Measurements from ENCODE around the gene SLC19A1.
"Not testable (repeated sequence)": the region's sequence is repeated elsewhere in the genome, so short reads cannot be mapped to it uniquely, and the experiment has no call there.

Gene SLC19A1

DNA sequence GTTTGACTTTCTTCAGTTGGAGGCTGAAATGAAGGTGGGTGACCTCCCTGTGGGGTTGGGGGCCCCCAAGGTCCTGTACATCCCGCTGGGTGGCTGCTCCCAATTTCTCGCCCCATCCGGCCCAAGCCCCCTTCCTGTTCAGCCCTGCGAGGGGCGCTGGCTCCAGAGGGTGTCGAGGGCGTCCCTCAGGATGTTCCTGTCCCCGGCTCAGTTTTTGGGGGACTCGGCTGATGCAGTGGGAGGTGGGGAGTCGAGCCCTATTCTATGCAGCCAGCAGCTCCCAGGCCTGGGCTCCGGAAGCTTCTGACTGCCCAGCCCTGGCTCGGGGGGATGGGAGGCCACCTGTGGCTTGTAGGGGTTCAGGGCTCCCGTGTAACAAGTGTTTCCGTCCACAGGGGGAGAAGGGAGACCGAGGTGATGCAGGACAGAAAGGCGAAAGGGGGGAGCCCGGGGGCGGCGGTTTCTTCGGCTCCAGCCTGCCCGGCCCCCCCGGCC is 38.2 kb downstream of the SLC19A1 start:
- no peak for TF ChIP-seq ZNF274 (IDR thresholded peaks at IDR 0.05; ENCODE audit: low read depth, low read length)
- H3K4me3 ChIP-seq (ENCODE audit: low read length), result no peak overlapping the region

DNA sequence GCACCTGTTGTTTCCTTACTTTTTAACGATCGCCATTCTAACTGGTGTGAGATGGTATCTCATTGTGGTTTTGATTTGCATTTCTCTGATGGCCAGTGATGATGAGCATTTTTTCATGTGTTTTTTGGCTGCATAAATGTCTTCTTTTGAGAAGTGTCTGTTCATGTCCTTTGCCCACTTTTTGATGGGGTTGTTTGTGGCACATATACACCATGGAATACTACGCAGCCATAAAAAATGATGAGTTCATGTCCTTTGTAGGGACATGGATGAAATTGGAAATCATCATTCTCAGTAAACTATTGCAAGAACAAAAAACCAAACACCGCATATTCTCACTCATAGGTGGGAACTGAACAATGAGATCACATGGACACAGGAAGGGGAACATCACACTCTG is 39.0 kb downstream of the SLC19A1 start:
- H3K4me3 ChIP-seq (ENCODE audit: low read length), result not testable (repeated sequence)

DNA sequence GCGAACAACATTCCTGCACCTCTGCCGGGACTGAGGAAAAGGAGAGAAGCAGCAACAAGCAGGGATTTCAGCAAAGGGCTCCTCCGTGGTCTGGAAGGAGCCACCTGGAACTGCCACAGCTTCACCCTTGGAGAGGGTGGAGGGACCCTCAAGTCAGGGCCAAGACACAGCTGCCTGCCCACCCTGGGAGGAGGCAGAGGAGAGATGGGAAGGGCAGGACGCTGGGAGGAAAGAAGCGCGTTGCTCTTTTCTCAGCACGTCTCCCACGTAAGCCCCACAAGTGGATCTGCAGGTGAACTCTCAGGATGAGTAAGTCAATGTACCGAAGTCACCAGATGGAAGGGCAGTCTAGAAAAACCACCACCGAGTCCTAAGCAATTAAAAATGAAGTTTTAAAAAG is 39.6 kb downstream of the SLC19A1 start:
- no peak overlapping the region for H3K4me3 ChIP-seq (ENCODE audit: low read length)
- TF ChIP-seq ZNF274 (IDR thresholded peaks at IDR 0.05; ENCODE audit: low read depth, low read length), result no peak

DNA sequence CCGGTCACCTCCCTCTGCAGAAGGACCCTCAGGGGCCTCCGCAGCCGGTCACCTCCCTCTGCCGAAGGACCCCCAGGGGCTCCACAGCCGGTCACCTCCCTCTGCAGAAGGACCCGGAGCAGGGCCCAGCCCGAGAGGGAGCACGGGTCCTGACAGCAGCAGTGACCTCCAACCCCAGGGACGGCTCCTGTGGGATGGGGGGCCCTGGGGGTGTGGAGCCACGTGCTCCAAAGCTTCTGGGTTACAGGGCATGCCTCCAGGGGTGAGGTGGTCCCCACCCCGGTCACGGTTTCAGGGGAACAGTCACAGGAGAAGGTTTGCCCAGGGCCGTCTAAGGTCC is 40.3 kb downstream of the SLC19A1 start:
- H3K4me3 ChIP-seq (ENCODE audit: low read length), result no peak overlapping the region
- no peak for TF ChIP-seq ZNF274 (IDR thresholded peaks at IDR 0.05; ENCODE audit: low read depth, low read length)

DNA sequence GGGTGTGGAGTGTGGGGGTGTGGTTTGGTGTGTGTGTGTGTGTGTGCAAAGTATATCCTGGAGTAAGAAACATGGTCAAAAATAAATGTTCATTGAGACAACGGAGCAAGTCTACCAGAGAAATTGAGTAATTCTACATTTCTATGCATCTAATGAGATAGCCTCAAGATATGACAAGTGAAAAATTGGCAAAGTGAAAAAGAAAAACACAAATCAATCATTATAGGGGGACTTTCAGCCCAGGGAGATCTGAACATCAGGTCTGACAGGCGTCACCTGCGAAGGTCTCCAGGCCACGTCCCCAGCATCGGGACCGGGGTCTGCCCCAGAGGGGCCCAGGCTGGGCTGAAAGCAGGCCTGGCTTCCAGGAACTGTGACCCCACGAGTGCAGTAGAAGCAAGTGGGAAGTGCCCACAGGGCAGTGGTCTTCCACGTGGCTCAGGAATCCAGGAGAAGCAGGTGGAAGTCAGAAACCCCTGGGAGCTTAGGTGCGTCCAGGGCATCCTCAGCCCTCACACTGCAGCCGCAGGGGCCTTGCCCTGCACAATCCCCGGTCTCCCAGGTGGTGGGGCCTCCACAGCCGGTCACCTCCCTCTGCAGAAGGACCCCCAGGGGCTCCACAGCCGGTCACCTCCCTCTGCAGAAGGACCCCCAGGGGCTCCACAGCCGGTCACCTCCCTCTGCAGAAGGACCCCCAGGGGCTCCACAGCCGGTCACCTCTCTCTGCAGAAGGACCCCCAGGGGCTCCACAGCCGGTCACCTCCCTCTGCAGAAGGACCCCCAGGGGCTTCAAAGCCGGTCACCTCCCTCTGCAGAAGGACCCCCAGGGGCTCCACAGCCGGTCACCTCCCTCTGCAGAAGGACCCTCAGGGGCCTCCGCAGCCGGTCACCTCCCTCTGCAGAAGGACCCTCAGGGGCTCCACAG is 40.9 kb downstream of the SLC19A1 start:
- not testable (repeated sequence) for H3K4me3 ChIP-seq (ENCODE audit: low read length)

DNA sequence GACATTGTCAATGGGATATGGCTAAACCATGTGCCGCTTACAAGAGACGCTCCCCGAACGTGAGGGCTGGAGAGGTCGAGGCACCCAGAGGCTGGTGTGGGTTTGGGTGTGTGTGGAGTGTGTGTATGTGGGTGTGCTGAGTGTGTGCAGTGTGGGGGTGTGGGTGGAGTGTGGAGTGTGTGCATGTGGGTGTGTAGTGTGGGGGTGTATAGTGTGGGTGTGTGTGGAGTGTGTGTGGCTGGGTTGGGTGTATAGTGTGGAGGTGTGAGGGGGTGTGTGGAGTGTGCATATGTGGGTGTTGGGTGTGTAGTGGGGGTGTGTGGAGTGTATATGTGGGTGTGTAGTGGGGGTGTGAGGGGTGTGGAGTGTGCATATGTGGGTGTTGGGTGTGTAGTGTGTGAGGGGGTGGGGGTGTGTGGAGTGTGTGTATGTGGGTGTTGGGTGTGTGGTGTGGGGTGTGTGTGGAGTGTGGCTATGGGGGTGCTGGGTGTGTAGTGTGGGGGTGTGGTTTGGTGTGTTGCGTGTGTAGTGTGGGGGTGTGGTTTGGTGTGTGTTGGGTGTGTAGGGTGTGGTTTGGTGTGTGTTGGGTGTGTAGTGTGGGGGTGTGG is 42.2 kb downstream of the SLC19A1 start:
- no peak for TF ChIP-seq ZNF274 (IDR thresholded peaks at IDR 0.05; ENCODE audit: low read depth, low read length)
- H3K4me3 ChIP-seq (ENCODE audit: low read length), result no peak overlapping the region

DNA sequence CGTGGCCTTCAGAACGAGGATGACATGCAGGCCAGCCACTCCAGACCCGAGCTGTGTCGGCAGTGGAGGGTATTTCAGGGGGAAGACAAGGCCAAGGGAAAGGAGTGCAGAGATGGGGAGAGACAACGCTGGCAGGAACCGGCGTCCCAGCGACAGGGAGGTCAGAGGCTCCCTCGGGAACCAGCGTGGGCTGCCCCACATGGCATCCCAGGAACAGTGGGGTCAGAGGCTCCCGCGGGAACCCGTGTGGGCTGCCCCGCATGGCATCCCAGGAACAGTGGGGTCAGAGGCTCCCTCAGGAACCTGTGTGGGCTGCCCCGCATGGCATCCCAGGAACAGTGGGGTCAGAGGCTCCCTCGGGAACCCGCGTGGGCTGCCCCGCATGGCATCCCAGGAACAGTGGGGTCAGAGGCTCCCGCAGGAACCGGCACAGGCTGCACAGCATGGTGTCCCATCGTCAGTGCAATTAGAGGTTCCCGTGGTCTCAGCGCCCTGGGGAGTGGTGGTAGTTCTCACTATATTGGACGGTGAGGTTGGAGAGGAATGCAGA is 43.0 kb downstream of the SLC19A1 start:
- TF ChIP-seq ZNF274 (IDR thresholded peaks at IDR 0.05; ENCODE audit: low read depth, low read length), result no peak
- H3K4me3 ChIP-seq (ENCODE audit: low read length), result no peak overlapping the region

DNA sequence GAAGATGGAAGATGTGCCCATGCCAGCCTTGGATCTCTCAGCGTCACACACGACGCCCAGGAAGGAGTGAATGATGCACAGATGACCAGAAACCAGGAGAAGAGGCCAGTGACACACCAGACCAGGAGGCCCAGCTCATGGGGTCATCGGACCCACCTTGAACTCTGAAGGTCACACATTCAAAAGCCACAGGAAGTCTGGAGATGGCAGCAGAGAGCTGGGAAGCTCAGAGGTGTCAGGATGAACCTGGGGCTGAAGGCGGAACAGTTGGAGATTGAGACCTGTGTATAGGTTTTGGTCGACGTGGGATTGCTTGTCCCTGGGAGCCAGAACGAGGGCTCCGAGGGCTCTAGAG is 43.6 kb downstream of the SLC19A1 start:
- no peak for TF ChIP-seq ZNF274 (IDR thresholded peaks at IDR 0.05; ENCODE audit: low read depth, low read length)
- no peak overlapping the region for H3K4me3 ChIP-seq (ENCODE audit: low read length)

DNA sequence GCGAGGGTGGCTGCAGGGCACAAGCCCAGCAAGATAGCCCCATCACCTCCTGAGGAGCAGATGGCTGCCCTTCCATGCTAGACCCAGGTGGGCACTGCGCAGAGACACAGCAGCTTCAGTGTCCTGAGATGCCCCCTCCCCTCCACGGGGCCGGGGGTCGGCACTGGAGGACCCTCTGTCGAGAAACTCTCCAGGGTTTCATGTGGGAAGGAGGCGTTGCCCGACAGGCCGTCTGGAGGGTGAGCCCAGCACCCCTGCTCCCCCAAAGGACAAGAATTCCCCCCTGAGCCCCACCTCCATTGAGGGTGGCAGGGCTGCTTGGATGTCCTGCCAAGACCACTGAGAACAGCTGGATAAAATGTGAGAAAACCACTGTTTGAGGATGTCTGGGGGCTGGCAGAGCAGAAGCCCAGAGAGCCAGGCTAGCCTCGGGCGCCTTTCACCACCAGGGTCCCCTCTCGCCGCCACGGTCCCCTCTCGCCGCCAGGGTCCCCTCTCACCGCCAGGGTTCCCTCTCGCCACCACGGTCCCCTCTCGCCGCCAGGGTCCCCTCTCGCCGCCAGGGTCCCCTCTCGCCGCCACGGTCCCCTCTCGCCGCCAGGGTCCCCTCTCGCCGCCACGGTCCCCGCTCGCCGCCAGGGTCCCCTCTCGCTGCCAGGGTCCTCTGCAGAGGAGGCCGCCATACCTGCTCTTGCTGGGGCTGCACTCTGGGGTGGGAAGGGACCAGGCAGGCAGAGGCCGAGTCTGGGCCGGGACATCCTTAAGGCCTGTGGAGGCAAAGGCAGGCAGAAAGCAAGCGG is 44.2 kb downstream of the SLC19A1 start:
- H3K4me3 ChIP-seq (ENCODE audit: low read length), result no peak overlapping the region
- TF ChIP-seq ZNF274 (IDR thresholded peaks at IDR 0.05; ENCODE audit: low read depth, low read length), result no peak

DNA sequence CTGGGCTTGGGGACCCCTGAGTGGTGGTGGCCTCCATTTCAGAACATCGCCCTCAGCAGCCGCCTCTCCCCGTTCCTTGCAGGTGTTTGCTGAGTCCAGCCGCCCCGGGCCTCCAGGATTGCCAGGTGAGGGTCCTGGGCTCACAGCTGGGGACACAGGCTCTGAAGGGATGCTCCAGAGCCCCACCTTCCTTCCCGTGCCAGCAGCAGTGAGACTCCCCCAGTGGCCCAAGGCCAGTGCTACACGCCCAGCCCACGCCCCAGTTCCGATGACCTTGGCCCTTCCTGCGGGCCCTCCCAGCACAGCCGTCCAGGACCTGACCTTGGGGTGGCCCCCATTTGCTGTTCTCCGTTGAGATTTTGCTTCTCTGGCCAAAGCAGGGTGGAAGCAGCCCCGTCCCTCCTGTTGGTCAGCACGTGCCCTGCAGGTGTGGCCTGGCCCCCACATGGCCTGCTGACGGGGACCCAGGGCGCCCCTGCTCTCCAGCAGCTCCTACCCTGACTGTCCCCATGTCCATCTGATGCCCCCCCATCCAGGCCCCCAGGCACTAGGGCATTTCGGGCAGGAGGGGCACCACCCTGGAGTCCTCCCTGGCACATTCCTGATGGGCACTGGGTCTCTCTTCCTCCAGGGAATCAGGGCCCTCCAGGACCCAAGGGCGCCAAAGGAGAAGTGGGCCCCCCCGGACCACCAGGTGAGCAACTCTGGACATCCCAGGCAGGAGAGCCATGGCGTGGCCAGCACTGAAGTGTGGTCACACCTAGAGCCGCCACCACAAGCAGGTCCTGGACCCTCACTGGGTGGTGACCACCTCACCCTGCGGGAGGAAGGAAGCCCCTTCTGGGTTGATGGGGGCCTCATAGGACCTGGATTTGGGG is 45.0 kb downstream of the SLC19A1 start:
- no peak for TF ChIP-seq ZNF274 (IDR thresholded peaks at IDR 0.05; ENCODE audit: low read depth, low read length)
- no peak overlapping the region for H3K4me3 ChIP-seq (ENCODE audit: low read length)

DNA sequence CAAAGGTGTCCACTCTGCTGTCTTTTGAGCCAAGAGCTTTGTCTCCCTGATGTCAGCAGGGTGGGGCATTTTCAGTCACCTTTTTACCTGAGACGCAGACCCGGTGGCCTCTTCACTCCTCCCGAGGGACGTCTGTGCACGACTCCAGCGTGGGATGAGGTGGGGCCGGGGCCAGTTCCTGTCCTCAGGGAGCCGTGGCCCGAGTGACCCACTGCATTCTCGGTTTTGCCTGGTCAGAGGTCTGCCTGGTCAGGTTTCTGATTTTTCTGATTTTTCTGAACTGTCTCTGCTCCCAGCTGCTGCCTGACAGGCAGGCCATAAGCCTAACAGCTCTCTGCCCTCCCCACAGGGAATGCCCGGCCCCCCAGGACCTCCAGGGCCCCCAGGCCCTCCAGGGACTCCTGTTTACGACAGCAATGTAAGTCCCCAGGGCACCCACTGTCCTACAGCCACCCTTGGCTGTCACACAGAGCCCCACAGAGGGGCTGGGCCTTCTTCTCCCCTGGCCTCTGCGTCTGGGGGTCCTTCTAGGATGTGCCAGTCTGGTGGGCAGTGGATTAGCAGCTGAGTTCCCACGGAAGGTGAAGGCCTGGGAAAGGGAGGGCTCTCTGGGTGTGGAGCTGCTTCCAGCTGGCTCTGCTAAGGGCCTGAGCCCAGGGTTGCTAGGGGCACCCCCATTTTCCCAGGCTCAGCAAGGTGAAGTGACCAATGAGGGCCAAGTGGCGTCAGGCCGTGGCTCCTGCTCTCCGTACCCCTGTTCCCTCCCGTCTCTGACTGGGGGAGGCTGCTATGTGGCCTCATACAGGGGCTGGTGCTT is 45.9 kb downstream of the SLC19A1 start:
- H3K4me3 ChIP-seq (ENCODE audit: low read length), result no peak overlapping the region
- no peak for TF ChIP-seq ZNF274 (IDR thresholded peaks at IDR 0.05; ENCODE audit: low read depth, low read length)

DNA sequence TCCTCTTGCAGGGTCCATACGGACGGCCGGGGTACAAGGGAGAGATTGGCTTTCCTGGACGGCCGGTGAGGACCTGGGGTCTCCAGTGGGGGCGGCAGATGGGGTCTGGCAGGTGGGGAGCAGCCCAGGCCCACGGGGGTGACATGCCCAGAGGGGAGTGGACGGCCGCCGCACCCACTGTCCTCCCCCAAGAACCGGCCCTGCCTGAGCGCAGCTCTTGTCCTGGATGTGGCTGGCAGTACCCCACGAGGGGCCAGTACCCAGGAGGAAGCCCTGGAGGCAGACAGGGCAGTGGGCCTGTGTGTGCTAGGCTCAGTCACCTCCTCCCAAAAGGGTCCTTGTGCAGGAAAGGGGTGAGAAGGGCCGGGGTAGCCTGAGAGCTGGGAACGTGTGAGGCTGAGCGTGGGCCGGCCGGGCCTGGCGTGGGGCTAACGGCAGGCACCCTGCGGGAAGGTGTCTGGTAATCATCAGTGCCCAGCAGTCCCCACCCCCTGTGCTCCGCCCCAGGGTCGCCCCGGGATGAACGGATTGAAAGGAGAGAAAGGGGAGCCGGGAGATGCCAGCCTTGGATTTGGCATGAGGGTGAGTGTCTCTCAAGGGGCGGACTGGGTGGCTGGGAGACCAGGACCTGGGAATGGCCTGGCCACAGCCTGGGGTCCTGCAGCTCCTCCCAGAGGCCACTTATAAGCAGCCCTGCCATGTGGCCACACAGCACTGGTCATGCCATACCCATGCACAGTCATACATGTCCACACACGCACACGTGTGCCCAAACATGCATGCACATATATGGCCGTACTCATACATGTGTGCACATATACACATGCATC is 47.2 kb downstream of the SLC19A1 start:
- no peak overlapping the region for H3K4me3 ChIP-seq (ENCODE audit: low read length)
- TF ChIP-seq ZNF274 (IDR thresholded peaks at IDR 0.05; ENCODE audit: low read depth, low read length), result no peak

Measured in GM08714 (cell line).